ENCODE measurements around the gene PTPRM. TPM values are rescaled to one million over a fixed set of nuclear protein-coding genes. Genes with fewer than 3 reads are reported as not detected.

Gene PTPRM
- total and polyA plus RNA-seq, 2 of the 4 experiments (the other 2 are of a cell fraction), result 28.3 to 51.2 TPM

GRCh38 chr18:8091035-8091434 is 523.9 kb downstream of the PTPRM start:
- in situ Hi-C loops (cut with MboI; ENCODE audit: low sequenced_read_pairs), result no loop called here
- H3K9me3 ChIP-seq (ENCODE audit: control insufficient read depth, insufficient read depth, low read length), result no peaks in the 10 kb centered on the region
- no peak overlapping the region for H3K23ac ChIP-seq (ENCODE audit: low read depth, low read length)
- ATAC-seq (ENCODE audit: low read depth) (no peak), DNase-seq (no peak)
- no peak overlapping the region for H2AK5ac ChIP-seq (ENCODE audit: low read depth, low read length)
- no peaks in the 10 kb centered on the region; the same call in 1 of the 2 replicates for H3K9me1 ChIP-seq (ENCODE audit: insufficient read depth, low read length)
- intact Hi-C loops (cut with micrococcal nuclease), result no loop called here
- no peak overlapping the region for H3K9ac ChIP-seq (ENCODE audit: low read depth, low read length)
- H2AFZ ChIP-seq (replicated peaks; ENCODE audit: low read length, poor library complexity), result no peak overlapping the region
- no peak overlapping the region for H4K8ac ChIP-seq (ENCODE audit: low read depth in 2 of 2, low read length in 2 of 2)
- no peak overlapping the region for H2BK120ac ChIP-seq (ENCODE audit: low read depth, low read length)
- TF ChIP-seq POLR2A (IDR thresholded peaks at IDR 0.05; ENCODE audit: low read depth, low read length), result no peak
- H3K36me3 ChIP-seq (ENCODE audit: control insufficient read depth, insufficient read depth, low read length), result peaks cover under 1% of the 10 kb centered on the region; the same call in 1 of the 2 replicates
- no peaks in the 10 kb centered on the region for H3K79me1 ChIP-seq (ENCODE audit: low read depth in 1 of 2, low read length in 2 of 2)
- no peaks in the 10 kb centered on the region for H3K4me1 ChIP-seq (ENCODE audit: control insufficient read depth, insufficient read depth, low read length)
- 83% methylated on average over 1 of the region's 2 CpGs; no CpG with 5 or more reads in 1 of the 2 experiments for WGBS, 2 experiments (ENCODE audit: extremely low coverage in 2 of 2, insufficient read length in 1 of 2)
- no peak overlapping the region for H3K27ac ChIP-seq (ENCODE audit: insufficient read depth, low read length)
- no TSS peak for BruUV-seq (replicated peaks)
- no peak overlapping the region for H3K4ac ChIP-seq (ENCODE audit: low read depth, low read length)
- no peak overlapping the region for H3K14ac ChIP-seq (replicated peaks; ENCODE audit: low read depth, low read length)
- no peaks in the 10 kb centered on the region for H3K27me3 ChIP-seq (ENCODE audit: control insufficient read depth, insufficient read depth, low read length)
- ChIA-PET CTCF (no interaction called here), POLR2A (ENCODE audit: unreplicated experiment) (no interaction called here)
- no peak overlapping the region for H2BK5ac ChIP-seq (ENCODE audit: low read depth, low read length, poor library complexity, severe bottlenecking)
- dilution Hi-C loops (cut with HindIII; ENCODE audit: low sequenced_read_pairs, unreplicated experiment), result no loop called here
- no peak overlapping the region for H2AK9ac ChIP-seq (replicated peaks; ENCODE audit: low read depth, low read length, poor library complexity)
- no peak overlapping the region for H4K91ac ChIP-seq (ENCODE audit: insufficient read depth, low read depth, low read length)
- H4K5ac ChIP-seq (ENCODE audit: low read depth, low read length), result no peak overlapping the region
- no peak overlapping the region for H2BK20ac ChIP-seq (ENCODE audit: low read depth, low read length)
- no peak overlapping the region for H3K18ac ChIP-seq (ENCODE audit: low read depth, low read length)
- no peak overlapping the region for H3K4me3 ChIP-seq (ENCODE audit: insufficient read depth, low read depth, low read length)
- no peak overlapping the region for H3K4me2 ChIP-seq (ENCODE audit: low read depth, low read length)
- H3K56ac ChIP-seq (ENCODE audit: extremely low read depth, insufficient read depth, low read length), result no peak overlapping the region
- no peak overlapping the region for H2BK15ac ChIP-seq (ENCODE audit: low read depth, low read length)
- no peaks in the 10 kb centered on the region for H4K20me1 ChIP-seq (ENCODE audit: insufficient read depth, low read length)
